ENCODE results near the gene C20orf202. TPM values are rescaled to one million over a fixed set of nuclear protein-coding genes. Genes with fewer than 3 reads are reported as not detected.
"Not testable (repeated sequence)": the region's sequence is repeated elsewhere in the genome, so short reads cannot be mapped to it uniquely, and the experiment has no call there.

Gene C20orf202
- polyA plus RNA-seq, 1 donor: 0.36 TPM

DNA sequence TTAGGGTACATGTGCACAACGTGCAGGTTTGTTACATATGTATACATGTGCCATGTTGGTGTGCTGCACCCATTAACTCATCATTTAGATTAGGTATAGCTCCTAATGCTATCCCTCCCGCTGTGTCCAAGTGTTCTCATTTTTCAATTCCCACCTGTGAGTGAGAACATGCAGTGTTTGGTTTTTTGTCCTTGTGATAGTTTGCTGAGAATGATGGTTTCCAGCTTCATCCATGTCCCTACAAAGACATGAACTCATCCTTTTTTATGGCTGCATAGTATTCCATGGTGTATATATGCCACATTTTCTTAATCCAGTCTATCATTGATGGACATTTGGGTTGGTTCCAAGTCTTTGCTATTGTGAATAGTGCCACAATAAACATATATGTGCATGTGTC is 47.0 kb downstream of the C20orf202 start:
- DNase-seq: not testable (repeated sequence)

- no peak for DNase-seq
Observed at GRCh38 chr20:1252416-1252815, 49.2 kb downstream of the C20orf202 start.

- peak; percentile 15 for DNase-seq
Observed at GRCh38 chr20:1254254-1254653, 51.0 kb downstream of the C20orf202 start.

- DNase-seq: no peak
Observed at GRCh38 chr20:1255675-1256074, 52.4 kb downstream of the C20orf202 start.

Other genes starting within 250 kb of the C20orf202 start
- 0.28 TPM for gene RSPO4, start 201.1 kb upstream of the C20orf202 start, polyA plus RNA-seq (ENCODE audit: insufficient read length)
- 116 TPM for gene PSMF1, start 84.9 kb upstream of the C20orf202 start, polyA plus RNA-seq (ENCODE audit: insufficient read length)
- gene TMEM74B, start 18.5 kb upstream of the C20orf202 start, polyA plus RNA-seq (ENCODE audit: insufficient read length): 4.9 TPM
- gene RAD21L1, start 22.6 kb downstream of the C20orf202 start, polyA plus RNA-seq (ENCODE audit: insufficient read length): not detected
- 9.3 TPM for gene SNPH, start 62.8 kb downstream of the C20orf202 start, polyA plus RNA-seq (ENCODE audit: insufficient read length)
- 1.8 TPM for gene SDCBP2, start 125.7 kb downstream of the C20orf202 start, polyA plus RNA-seq (ENCODE audit: insufficient read length)
- 257 TPM for gene FKBP1A, start 189.6 kb downstream of the C20orf202 start, polyA plus RNA-seq (ENCODE audit: insufficient read length)

Measured in hindlimb muscle (tissue), 1 donor.